HG03135 (cell line): Measurements from ENCODE around the gene BRD1.
"Not testable (repeated sequence)": the region's sequence is repeated elsewhere in the genome, so short reads cannot be mapped to it uniquely, and the experiment has no call there.

Source experiments
- ATAC-seq: cut with Tn5 transposase; IDR thresholded peaks from one replicate; pipeline ENCODE4 v1.9.1; 2021; ENCODE audit warnings: mild to moderate bottlenecking, moderate library complexity; ENCODE audit not compliant: unreplicated experiment

The BRD1 gene

DNA sequence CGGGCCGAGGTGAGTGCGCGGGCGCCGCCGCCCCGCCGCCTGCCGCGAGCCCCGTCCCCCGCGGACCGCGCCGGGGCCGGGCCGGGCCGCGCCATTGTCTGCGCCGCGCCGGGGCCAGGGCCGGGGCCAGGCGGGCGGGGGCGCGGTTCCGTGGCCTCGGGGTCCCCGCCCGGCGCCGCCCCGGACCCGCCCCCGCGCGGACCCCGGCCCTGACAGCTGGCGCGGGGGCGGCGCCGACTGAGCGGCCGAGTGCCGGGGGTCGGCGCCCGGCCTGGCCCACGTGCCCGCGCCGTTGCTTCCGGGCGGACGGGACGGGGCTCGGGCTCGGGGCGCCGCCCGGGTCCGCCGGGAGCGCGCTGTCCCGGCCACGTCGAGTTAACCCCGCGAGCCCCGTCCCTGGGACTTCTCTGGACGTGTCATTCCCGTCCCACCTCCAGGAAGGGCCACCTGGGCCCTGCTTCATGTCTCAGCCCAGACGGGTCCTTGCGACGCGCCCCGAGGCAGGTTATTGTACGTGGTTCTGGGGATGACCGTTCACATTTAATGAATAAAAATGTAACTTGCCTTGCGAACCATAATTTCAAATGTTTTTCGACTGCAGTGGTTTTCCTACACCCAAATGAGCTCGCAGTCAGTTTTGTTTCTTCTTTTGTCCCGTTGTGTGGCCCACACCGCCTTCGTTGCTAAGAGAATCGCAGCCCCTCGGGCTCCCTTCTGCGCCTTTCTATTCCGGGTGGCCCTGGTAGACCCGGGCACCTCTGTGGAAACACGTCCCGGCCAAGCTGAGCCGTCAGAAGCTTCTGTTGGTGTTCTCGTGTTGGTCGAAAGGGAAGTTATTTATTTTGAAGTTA, 26.5 kb upstream of the BRD1 start:
- ATAC-seq = peak; percentile 21

GRCh38 chr22:49852898-49853894, 25.5 kb upstream of the BRD1 start, which contains the start of gene ZBED4:
Gene ZBED4 (plus strand): TSS chr22:49853844. CDS start chr22:49883663, 29,819 bp downstream.
- ATAC-seq = peak; percentile 70

DNA sequence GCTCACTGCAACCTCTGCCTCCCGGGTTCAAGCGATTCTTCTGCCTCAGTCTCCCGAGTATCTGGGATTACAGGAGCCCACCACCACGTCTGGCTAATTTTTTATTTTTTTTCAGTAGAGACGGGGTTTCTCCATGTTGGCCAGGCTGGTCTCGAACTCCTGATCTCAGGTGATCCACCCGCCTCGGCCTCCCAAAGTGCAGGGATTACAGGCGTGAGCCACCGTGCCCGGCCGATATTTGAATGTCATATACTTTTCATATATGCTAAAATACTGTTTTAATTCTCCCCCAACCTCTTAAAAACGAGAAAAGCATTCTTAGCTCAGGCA, 24.9 kb upstream of the BRD1 start:
- not testable (repeated sequence) for ATAC-seq

DNA sequence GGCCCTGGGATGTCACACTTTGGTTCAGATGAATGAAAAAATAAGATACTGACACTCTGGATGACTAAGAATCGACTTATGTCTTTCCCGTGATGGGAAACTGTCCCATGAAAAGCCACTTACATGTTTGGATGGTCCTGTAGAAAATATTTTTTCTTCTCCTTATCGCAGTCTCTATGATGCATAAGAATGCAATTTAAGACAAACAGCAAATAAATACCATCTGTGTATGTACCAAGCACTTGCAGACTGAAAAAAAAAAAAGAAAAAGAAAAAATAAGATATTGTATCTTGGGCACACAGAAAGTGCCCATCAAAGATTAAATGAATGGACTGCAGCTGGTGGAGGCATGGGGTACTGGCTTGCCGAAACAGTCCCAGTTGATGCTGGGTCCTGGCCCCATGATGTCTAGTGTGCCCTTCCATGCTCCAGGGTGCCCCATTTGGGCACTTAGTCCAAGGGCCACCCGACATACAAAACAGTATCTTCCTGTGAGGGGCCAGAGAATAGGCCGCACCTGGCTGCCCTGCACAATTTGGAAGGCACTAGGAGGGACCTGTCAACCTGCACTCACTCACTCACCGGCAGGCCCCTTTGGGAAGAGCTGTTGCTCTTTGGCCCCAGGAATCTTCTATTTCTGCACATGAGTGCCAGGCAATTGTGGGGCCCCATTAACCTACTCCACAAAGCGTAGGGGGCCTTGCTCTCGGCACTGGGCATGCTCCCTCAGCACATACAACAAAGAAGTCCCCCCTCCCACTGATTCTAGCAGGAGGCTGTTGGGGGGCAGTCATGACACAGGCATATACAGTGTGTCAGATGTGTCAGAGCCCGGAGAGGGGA, 23.5 kb upstream of the BRD1 start:
- no peak for ATAC-seq

- ATAC-seq = no peak
Observed at GRCh38 chr22:49850021-49850911, 22.6 kb upstream of the BRD1 start.

- no peak for ATAC-seq
Observed at GRCh38 chr22:49849161-49850020, 21.7 kb upstream of the BRD1 start.

DNA sequence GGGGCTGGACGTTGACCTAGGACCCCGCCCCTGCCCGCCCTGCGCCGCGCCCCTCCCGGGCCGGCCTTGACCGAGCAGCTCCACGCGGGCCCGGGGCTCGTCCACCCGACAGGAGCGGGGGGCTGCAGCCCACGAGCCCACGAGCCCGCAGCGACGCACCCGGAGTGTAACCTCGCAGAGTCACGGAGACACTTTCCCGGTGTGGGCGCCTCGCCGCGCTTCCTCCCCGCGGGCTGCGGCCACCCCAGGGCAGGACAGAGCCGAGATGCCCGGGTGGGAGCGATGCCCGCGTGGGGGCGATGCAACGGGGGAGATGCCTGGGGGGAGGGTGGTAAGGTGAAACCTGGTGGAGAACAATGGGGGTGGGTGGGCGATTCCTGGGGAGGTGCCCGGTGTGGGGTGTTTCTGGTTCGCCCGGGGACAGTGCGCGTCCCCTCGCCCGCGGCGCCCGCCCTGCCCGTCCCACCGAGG, 21.1 kb upstream of the BRD1 start:
- ATAC-seq = no peak

- no peak for ATAC-seq
Observed at GRCh38 chr22:49847751-49848689, 20.3 kb upstream of the BRD1 start.

DNA sequence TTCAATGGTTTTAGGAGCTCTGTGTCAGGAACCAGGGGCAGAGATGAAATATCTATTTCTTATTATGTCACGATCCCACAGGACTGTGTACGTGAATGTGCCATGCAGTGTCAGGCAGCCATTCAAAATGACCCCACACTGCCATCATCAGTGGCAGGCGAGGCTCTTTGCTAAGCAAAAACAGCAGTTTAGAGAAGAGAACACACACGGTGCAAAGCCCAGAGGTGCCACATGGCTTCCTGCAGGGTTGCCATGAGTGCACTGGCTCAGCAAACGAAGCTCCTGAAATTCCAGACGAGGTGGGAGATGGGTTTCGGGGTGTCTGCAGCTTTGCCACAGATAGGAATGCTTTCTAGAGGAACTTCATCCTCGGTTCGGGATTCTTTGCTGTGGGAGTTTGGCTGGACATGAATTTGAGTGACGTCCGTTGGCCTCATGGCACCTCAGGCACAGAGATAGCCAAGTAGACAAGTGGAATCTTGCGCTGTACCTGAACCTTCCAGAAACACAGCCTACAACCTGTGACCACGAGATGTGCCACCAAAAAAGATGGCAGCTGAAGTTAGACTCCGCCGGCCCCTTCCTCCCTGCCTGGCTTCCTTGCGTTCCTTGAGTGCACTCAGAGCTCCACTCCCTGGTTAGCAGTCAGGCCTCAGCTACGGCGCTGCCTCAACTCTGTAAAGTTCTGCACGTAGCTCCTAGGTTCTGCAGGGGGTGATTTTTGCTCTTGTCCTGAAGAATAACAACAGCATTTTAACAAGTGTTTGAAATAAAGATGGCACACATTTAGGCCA, 18.2 kb upstream of the BRD1 start:
- no peak for ATAC-seq

GRCh38 chr22:49845241-49845640, 17.6 kb upstream of the BRD1 start:
- ATAC-seq = no peak

DNA sequence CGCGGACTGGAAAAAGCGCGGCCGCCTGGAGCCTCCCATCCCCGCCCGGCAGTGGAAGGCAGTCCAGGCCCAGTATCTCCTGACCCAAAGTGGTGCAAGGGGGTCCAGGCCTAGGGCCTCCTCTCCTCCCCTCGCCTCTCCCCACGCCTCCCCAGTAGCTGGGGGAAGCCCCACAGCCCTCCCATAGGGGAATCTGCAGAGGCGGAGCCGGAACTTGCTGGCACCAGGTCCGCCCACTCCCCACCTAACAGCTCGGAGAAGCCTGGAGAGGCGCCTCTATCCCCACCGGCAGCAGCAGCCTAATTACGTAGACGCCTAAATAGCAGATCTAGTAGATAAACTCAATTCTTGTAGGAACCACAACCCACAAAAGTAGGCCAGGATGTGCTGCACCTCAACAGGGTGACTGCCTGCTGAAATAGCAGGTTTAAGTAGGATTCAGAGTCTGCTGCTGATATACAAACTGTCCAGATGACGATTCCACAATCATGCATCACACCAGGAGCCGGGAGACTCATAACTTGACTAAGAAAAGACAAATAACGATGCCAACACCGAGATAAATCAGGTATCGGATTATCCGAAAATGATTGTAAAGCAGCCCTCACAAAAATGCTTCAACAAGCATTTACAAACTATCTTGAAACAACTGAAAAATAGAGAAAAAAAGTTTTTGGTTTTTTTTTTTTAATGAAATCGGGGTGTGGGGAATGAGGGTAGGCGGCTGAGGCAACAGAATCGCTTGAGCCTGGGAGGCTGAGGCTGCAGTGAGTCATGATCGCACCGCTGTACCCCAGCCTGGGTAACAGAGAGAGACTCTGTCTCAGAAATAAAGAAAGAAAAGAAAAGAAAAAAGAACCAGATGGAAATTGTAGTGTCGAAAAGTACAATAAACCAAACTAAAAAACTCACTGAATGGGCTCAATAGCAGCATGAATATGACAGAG, 11.4 kb upstream of the BRD1 start:
- ATAC-seq = no peak

GRCh38 chr22:49833340-49834007, 5.8 kb upstream of the BRD1 start:
- ATAC-seq = no peak

DNA sequence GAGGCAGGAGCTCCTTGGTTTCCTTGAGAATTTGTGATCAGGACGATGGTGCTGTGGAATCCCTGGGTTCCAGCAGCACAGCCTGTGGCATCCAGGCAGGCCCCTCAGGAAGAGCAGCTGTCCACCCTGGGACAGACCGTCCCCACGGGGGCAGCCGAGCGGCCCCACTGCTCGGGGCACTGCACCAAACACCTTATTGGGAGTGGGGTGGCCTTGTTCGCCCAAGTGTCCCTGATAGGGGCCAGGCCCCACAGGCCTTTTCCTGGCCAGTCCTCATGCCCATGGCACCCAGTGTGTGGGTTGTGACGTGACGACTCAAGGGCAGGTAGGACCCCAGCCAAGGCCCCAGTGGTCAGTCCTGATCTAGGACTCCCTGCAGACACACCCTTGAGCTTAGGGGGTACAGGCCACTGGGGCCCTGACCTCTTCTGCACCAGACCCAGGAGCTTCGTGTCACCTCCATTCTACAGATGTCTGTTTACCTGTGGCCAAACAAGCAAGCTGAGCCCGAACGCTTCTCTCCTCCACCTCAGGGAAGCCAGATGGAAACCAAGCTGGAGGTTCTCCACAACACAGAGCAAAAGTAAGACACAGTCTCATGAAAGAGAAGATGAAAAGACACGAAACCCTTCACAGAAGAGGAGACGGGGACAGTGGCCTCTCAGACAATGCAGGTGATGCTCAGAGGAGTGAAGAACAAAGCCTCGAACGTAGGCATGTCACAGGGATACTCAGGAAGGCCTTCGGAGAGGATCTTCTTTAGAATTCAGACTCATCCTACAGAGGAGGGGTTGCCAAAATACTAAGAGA, 1.6 kb upstream of the BRD1 start:
- no peak for ATAC-seq

- ATAC-seq = no peak
Observed at GRCh38 chr22:49828599-49828965, 909 bp upstream of the BRD1 start.
